Fibroblast of lung (primary cell): Measurements from ENCODE around the gene MTAP. TPM values are rescaled to one million over a fixed set of nuclear protein-coding genes. Genes with fewer than 3 reads are reported as not detected.

ENCODE experiments used
- DNase-seq, 2 donors: peaks; one replicate each; pipeline versions ENCODE4 v3.0.0 to v3.0.0-alpha.2; 2010; ENCODE audit warnings: low read depth in 2 of 2
- H2AFZ ChIP-seq: 2 replicates; pipeline ENCODE4 v1.5.1; 2012; ENCODE audit warnings: low read length, control low read depth, inconsistent platforms
- H3K27ac ChIP-seq: 2 replicates; pipeline ENCODE4 v1.5.1; 2011; ENCODE audit warnings: low read length, control low read depth; ENCODE audit not compliant: insufficient read depth
- H3K27me3 ChIP-seq: 2 replicates; pipeline ENCODE4 v1.5.1; 2011; ENCODE audit warnings: mild to moderate bottlenecking, low read length; ENCODE audit not compliant: control insufficient read depth, insufficient read depth
- H3K36me3 ChIP-seq: 2 replicates; pipeline ENCODE4 v1.5.1; 2011; ENCODE audit warnings: low read length; ENCODE audit not compliant: control insufficient read depth, insufficient read depth
- H3K4me1 ChIP-seq: 2 replicates; pipeline ENCODE4 v1.5.1; 2011; ENCODE audit warnings: low read length; ENCODE audit not compliant: control insufficient read depth, insufficient read depth; ENCODE audit errors: extremely low read depth
- H3K4me2 ChIP-seq: 2 replicates; pipeline ENCODE4 v1.5.1; 2011; ENCODE audit warnings: low read length, control low read depth; ENCODE audit not compliant: insufficient read depth; ENCODE audit errors: extremely low read depth
- H3K4me3 ChIP-seq, 4 experiments: fragments of 200-600 bp in 1 of 4; sonication (generic) in 1 of 4; replicated peaks in 1 of 4; 2 replicates each; pipeline ENCODE4 v1.5.1; 2011 to 2016; ENCODE audit warnings: low read length in 4 of 4, low read depth in 3 of 4, mild to moderate bottlenecking in 3 of 4, control low read depth in 2 of 4, inconsistent platforms in 1 of 4, mixed read lengths in 1 of 4; ENCODE audit not compliant: insufficient read depth in 1 of 4; ENCODE audit errors: control extremely low read depth in 1 of 4
- H3K79me2 ChIP-seq: 2 replicates; pipeline ENCODE4 v1.5.1; 2012; ENCODE audit warnings: mild to moderate bottlenecking, low read length, inconsistent platforms; ENCODE audit not compliant: control insufficient read depth, insufficient read depth
- H3K9ac ChIP-seq: 2 replicates; pipeline ENCODE4 v1.5.1; 2011; ENCODE audit warnings: mild to moderate bottlenecking, low read length, control low read depth; ENCODE audit not compliant: insufficient read depth
- H3K9me3 ChIP-seq: 2 replicates; pipeline ENCODE4 v1.5.1; 2012; ENCODE audit warnings: low read depth, low read length; ENCODE audit not compliant: control insufficient read depth, insufficient read depth
- H4K20me1 ChIP-seq: 2 replicates; pipeline ENCODE4 v1.5.1; 2011; ENCODE audit warnings: low read length; ENCODE audit not compliant: control insufficient read depth, insufficient read depth; ENCODE audit errors: extremely low read depth
- EZH2 ChIP-seq: IDR thresholded peaks from 2 replicates; pipeline ENCODE4 v1.5.1; 2012; ENCODE audit warnings: low read length, control low read depth, mild to moderate bottlenecking; ENCODE audit errors: missing control alignments
- polyA plus RNA-seq, 2 donors: library from polyadenylated mRNA; depleted of rRNA in 1 of 2; stranded (reverse) in 1 of 2; unstranded in 1 of 2; fragments of >200 nt; gene quantifications; 2 replicates each; pipeline ENCODE4 v1.2.1, GENCODE V29; 2011 to 2012; ENCODE audit warnings: missing spikeins in 1 of 2
- total RNA-seq: library from RNA; depleted of rRNA; stranded (reverse); fragments of >200 nt; gene quantifications from 2 replicates; pipeline ENCODE4 v1.2.1, GENCODE V29; 2014
- TF ChIP-seq, protein P1 (sequence below), 2 donors: IDR thresholded peaks in 1 of 2; conservative IDR thresholded peaks in 1 of 2; 1 replicate in 1 of 2; 2 replicates in 1 of 2; pipeline ENCODE4 v1.5.1; 2011 to 2012; ENCODE audit warnings: low read length in 2 of 2, control low read depth in 1 of 2, inconsistent platforms in 1 of 2, low read depth in 1 of 2, mild to moderate bottlenecking in 1 of 2

MTAP gene
- total and polyA plus RNA-seq, 2 donors (not counting 1 experiment from before 2014, with no cell fraction given) = 20.0 to 27.6 TPM

DNA sequence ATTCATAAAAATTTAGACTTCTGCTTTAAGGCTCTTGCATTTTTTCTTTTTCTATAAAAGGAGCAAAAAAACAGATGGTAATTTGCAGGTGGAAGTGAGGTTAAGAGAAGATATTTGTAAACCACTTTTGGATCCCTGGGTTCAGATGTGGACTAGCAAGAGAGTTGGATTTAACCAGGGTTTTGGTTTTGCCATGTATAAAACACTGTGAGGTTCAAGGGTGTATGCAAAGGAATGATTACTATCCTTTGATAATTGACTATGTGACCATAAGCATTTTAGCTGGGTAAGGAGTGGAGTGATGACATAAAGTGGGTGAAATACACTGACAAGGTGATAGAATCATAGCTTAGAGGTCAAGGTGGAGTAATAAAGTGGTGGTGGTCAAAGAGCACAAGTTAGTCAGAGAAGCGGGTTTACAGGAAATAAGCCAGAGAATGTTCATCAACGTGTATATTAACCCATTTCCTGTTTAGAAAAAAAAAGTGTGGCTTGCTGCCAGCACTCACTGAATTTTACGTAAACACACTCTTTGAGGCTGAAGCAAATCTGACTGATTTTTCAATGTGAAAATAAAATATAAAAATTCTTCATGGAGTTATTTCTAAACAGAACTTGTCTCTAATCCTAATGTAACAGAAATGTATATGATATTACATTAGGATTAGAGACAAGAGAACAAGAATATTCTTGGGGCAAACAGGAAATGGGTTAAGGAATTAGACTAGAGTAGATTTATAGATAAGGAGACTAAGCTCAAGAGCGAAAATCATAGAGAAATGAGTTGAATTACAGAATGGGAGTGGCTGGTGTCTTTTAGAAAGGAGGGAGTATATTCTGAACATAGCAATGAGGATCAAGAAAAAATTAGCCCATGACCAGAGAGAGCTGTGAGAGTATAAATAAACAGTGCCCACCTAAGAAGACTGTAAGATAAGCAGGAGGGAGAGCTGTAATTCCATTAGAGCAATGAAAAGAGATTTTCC is 117.2 kb downstream of the MTAP start:
- H3K4me3 ChIP-seq = no peak overlapping the region
- TF ChIP-seq, protein P1, sequence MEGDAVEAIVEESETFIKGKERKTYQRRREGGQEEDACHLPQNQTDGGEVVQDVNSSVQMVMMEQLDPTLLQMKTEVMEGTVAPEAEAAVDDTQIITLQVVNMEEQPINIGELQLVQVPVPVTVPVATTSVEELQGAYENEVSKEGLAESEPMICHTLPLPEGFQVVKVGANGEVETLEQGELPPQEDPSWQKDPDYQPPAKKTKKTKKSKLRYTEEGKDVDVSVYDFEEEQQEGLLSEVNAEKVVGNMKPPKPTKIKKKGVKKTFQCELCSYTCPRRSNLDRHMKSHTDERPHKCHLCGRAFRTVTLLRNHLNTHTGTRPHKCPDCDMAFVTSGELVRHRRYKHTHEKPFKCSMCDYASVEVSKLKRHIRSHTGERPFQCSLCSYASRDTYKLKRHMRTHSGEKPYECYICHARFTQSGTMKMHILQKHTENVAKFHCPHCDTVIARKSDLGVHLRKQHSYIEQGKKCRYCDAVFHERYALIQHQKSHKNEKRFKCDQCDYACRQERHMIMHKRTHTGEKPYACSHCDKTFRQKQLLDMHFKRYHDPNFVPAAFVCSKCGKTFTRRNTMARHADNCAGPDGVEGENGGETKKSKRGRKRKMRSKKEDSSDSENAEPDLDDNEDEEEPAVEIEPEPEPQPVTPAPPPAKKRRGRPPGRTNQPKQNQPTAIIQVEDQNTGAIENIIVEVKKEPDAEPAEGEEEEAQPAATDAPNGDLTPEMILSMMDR (conservative IDR thresholded peaks at IDR 0.05 in 1 of 2, IDR thresholded peaks at IDR 0.05 in 1 of 2; ENCODE audit: low read depth in 1 of 2, low read length in 2 of 2) = no peak
- TF ChIP-seq EZH2 = no peak
- H2AFZ ChIP-seq = peak overlapping the region; percentile 8

DNA sequence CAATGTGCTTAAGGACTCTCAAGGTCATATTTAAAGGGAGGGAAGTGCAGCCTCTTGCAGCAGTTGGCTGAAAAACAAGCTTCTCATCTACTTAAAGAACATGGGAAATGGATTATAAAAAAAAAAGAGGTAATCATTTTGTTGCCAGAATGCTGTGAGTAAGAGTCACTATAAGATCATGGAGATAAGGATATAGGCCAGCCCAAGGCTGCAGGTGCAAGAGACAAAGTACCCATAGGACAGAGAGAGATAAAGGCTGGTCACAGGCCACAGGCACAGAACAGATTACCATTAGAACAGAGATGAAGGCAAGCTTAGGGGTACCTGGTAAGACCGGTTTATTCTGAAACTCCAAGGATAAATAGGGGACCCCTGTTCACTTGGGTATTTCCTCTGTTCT is 121.3 kb downstream of the MTAP start:
- Histone ChIP-seq H3K27me3 (no peaks in the 10 kb centered on the region), H2AFZ (no peak overlapping the region), H3K9me3 (no peaks in the 10 kb centered on the region), H3K36me3 (no peaks in the 10 kb centered on the region), H3K4me1 (peaks cover 3% of the 10 kb centered on the region), H3K9ac (no peak overlapping the region), H3K79me2 (no peaks in the 10 kb centered on the region), H4K20me1 (no peaks in the 10 kb centered on the region), H3K4me3 (no peak overlapping the region), H3K27ac (no peak overlapping the region), H3K4me2 (no peak overlapping the region)
- DNase-seq = no peak
- TF ChIP-seq, protein P1 (conservative IDR thresholded peaks at IDR 0.05 in 1 of 2, IDR thresholded peaks at IDR 0.05 in 1 of 2; ENCODE audit: low read depth in 1 of 2, low read length in 2 of 2) = no peak
- no peak for TF ChIP-seq EZH2

More for the DNA sequence above, 117.2 kb downstream of the MTAP start:
- peak; percentile 81 to 88 for DNase-seq
- Histone ChIP-seq H3K79me2 (no peaks in the 10 kb centered on the region), H3K4me2 (peak overlapping the region; percentile 73), H3K9ac (no peak overlapping the region), H3K9me3 (no peaks in the 10 kb centered on the region), H3K4me1 (peaks cover 3% of the 10 kb centered on the region), H3K27me3 (no peaks in the 10 kb centered on the region), H3K27ac (no peak overlapping the region), H3K36me3 (no peaks in the 10 kb centered on the region), H4K20me1 (no peaks in the 10 kb centered on the region)

DNA sequence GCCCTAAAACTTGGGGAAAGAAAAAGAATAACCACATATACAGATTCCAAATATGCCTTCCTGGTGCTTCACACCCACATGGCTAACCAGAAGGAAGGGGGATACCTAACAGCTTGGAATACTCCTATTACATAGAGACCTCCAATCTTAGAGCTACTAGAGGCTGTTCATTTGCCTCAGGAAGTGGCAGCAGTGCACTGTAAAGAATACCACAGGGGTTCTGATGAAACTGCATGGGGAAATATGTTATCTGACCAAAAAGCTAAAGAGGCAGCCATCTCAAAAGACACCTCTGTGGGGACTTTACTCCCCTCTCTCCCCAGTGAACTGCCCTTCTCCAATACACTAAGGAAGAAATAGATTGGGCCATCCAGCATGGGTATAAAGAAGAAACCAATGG is 125.3 kb downstream of the MTAP start:
- Histone ChIP-seq H3K79me2 (no peaks in the 10 kb centered on the region), H4K20me1 (no peaks in the 10 kb centered on the region), H3K9ac (no peak overlapping the region), H2AFZ (no peak overlapping the region), H3K4me3 (no peak overlapping the region), H3K27me3 (no peaks in the 10 kb centered on the region), H3K4me1 (no peaks in the 10 kb centered on the region), H3K27ac (no peak overlapping the region), H3K4me2 (no peak overlapping the region), H3K36me3 (no peaks in the 10 kb centered on the region), H3K9me3 (no peaks in the 10 kb centered on the region)
- no peak for DNase-seq
- TF ChIP-seq EZH2 = no peak
- TF ChIP-seq, protein P1 (conservative IDR thresholded peaks at IDR 0.05 in 1 of 2, IDR thresholded peaks at IDR 0.05 in 1 of 2; ENCODE audit: low read depth in 1 of 2, low read length in 2 of 2) = no peak
